ENCODE measurements around the gene SORL1.
"Not testable (repeated sequence)": the region's sequence is repeated elsewhere in the genome, so short reads cannot be mapped to it uniquely, and the experiment has no call there.

SORL1 gene

GRCh38 chr11:121451986-121452608, at the start of gene SORL1:
SORL1 (plus strand) TSS chr11:121452314; CDS start chr11:121452332, 18 bp downstream.
- DNase-seq: peak; percentile 12

DNA sequence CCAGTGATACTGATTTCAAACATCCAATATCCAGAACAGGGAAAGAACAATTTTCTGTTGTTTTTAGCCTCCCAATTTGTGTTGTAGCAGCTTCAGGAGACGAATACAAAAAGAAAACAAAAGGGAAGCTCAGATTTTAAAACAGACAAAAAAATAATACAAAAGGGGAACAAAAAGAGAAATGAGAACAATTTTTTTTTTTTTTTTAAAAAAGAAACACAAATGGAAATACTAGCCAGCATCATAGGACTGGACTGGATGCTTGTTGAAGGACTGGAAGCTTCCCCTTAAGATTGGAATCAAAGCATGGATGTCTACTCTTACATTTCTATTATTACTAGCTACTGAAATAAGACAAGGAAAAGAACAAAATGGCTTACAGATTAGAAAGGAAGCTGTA, 46.5 kb upstream of the SORL1 start:
- no peak for DNase-seq

DNA sequence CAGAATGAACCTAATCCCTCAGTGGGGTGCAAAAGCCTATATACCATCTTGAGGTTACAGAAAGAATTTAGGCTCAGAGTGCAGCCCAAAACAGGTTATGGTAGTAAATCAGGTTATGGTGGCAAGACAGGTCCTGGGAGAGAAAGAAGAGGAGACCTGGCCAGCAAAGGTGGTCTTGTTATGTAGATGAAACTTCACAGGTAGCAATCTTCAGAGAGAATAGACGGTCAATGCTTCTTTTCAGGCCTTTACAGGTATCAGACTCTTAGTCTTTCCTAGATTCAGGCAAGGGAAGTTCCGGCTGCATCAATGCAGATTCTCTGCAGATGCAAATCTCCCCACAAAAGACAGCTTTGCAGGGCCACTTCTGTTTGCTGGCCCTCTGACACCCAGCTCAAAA, 45.8 kb upstream of the SORL1 start:
- no peak for DNase-seq

DNA sequence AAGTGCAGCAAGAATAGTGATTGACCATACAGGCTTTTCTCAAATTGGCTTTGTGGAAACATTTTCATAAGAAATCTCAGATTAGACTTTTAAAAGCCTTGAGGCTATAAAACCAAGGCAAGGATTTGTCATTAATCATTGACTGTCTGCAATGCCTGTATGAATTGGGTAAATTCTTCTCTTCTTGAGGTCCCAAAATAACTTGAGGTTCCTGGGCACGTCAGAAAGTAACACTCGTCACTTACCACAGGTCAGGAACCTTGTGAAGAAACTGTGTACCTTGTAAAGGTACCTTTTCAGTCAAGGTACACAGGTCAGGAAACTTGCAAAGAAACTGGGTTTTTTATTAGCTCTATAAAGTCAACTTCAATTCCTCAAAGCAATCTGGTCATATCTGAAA, 43.3 kb upstream of the SORL1 start:
- no peak for DNase-seq

- not testable (repeated sequence) for DNase-seq
These were observed 42.1 kb upstream of the SORL1 start for GRCh38 chr11:121410041-121410440.

GRCh38 chr11:121411330-121411729, 40.8 kb upstream of the SORL1 start:
- DNase-seq: not testable (repeated sequence)

GRCh38 chr11:121412000-121412587, 40.0 kb upstream of the SORL1 start:
- DNase-seq: no peak

DNA sequence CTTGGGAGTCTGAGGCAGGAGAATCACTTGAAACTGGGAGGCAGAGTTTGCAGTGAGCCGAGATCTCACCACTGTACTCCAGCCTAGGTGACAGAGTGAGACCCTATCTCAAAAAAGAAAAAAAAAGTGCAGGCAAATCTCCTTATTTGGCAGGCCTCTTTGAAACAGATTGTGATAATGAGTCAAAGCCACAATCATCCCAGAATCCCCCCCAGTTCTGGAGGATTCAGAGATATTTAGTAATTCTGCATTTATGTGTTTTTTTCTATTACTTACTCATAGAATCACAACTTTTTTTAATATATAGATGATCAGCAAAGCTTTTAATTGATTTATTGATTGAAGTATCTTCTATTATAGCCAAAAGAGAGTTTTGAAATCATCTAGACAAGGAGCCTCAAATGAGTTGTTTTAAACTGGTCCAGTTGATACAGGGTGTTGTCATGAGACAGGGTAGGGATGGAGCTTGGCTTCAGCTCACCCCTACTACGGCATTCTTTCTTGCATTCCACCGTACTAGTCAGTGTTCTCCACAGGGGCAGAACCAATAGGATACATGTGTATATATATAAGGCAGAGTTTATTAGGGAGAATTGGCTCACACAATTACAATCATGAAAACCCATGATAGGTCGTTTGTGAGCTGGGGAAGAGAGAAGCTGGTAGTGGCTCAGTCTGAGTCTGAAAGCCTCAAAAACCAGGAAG, 39.3 kb upstream of the SORL1 start:
- DNase-seq: no peak

- no peak for DNase-seq
These were observed 37.8 kb upstream of the SORL1 start for GRCh38 chr11:121414141-121414913.

- DNase-seq: no peak
These were observed 36.3 kb upstream of the SORL1 start for GRCh38 chr11:121415856-121416255.

DNA sequence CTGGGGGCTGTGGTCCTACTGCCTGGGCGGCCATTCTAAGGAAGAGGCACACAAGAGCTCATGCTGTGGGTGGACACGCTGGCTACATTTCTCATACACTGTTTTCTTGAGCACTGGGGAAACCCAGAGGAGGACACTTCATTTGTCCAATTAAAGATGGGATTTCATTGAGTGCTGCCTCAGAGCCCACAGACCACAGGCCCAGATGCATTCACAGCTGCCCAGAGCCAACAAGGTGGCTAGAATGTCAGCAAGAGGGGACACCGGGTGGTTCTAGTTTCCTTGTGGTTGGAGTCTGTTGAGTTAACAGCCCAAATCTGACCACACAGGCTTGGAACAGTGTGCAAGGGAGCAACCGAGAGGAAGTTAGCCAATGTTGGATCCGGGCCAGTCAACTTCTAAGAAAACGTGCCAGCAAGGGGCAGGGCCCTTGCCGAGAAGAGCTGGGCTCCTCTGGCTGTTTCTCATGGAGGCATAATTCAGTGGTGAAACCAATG, 35.0 kb upstream of the SORL1 start:
- no peak for DNase-seq

- DNase-seq: no peak
These were observed 34.5 kb upstream of the SORL1 start for GRCh38 chr11:121417607-121418006.

DNA sequence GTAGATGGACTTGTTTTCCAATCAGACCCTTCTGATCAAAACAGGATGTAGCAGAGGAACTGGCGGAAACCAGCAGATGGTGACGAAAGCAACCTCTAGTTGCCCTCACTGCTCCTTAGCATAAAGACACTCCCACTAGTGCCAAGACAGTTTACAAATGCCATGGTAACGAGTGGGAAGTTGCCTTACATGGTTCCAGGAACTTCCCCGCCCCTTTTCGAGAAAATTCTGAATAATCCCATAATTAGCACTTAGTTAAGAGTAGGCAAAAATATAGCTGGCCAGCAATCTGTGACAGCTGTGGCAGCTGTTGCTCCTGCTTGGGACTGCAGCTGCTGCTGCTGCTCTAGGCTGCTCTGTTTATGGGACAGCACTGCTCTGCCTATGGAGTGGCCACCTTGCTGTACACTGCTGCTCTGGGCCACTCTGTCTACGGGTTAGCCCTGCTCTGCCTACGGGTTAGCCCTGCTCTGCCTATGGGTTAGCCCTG, 33.4 kb upstream of the SORL1 start:
- no peak for DNase-seq

GRCh38 chr11:121419836-121420235, 32.3 kb upstream of the SORL1 start:
- DNase-seq: no peak

GRCh38 chr11:121420398-121420797, 31.7 kb upstream of the SORL1 start:
- no peak for DNase-seq

DNA sequence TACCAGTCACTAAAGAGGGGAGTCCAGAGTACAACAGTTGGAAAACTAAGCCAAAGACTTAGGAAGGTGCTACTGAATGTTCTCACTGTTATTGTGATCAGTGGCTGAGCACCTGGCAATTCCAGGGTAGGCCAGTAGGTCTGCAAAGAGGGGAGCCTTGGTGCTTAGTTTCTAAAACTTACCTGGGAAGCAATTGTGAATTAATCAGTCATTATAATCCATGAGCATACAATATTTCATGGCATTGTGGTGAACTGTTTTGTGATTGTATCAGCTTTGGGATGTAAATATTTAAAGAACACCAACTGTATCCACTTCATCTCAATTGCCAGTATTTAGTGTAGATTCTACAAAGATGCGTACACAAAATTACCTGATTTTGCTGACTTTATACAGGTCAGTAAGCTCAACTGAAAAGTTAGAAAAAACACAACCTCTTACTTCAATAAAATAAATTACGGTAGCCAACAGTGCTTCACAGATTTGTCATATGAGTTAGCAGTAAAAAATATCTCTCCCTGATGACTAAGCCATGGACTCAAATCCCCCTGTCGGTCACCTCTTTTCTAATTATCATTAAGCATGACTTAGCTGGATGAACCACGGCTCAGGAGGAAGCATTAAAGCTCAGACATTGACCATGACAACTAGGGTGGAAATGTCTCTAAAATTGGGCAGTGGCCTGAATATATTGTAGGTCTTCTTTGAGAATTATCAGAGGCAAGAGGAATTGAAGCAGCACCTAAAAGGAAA, 30.8 kb upstream of the SORL1 start:
- DNase-seq: no peak

DNA sequence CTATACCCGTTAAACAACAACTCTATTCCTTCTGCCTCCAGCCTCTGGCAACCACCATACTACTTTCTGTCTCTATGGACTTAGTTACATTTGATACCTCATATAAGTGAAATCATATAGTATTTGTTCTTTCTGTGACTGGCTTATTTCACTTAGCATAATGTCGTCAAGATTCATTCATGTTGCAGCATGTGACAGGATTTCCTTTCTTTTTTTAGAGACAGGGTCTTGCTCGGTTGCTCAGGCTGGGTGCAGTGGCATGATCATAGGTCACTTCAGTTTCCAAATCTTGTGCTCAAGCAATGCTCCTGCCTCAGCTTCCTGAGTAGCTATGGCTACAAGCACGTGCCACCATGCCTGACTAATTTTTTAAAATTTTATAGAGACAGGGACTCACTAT, 29.4 kb upstream of the SORL1 start:
- no peak for DNase-seq

GRCh38 chr11:121425828-121426227, 26.3 kb upstream of the SORL1 start:
- no peak for DNase-seq

GRCh38 chr11:121426476-121427399, 25.4 kb upstream of the SORL1 start:
- DNase-seq: no peak

- no peak for DNase-seq
These were observed 24.7 kb upstream of the SORL1 start for GRCh38 chr11:121427400-121427744.

DNA sequence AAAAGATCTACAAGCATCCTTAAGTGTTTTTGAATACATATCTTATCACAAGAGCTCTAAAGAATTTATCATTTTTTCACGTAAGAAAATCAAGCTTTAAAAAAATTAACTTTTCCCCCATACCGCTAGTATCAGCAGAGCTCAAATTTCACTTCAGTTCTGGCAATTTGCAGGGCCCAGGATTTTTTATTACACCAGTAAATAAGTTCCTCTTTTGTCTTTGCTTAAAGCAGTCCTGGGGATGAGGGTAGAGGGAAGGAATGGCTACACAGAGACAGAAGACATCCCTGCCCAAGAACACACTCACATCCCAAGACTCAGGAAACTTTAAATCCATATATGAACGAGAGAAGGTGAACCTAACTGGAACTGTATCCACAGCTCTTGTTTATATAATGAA, 22.6 kb upstream of the SORL1 start:
- DNase-seq: no peak

All from NCI-H1694 treated with DMSO at 0.1 percent for 48 hours (cell line).